Fibroblast of the aortic adventitia (primary cell): ENCODE measurements around the gene PEX5L. TPM values are rescaled to one million over a fixed set of nuclear protein-coding genes. Genes with fewer than 3 reads are reported as not detected.
A peak's percentile ranks its signal among the peaks of the same experiment; 100 is the strongest.

ENCODE experiments used
- DNase-seq: peaks from one replicate; pipeline ENCODE4 v3.0.0-alpha.2; 2010; ENCODE audit warnings: low read depth
- H3K4me3 ChIP-seq: 2 replicates; pipeline ENCODE4 v1.5.1; 2011; ENCODE audit warnings: low read depth, mild to moderate bottlenecking, control low read depth, low read length, moderate library complexity
- total RNA-seq: library from RNA; depleted of rRNA; stranded (reverse); fragments of >200 nt; gene quantifications from 2 replicates; pipeline ENCODE4 v1.2.3, GENCODE V29; 2012; ENCODE audit warnings: low replicate concordance
- TF ChIP-seq, protein P1 (sequence below): IDR thresholded peaks from 2 replicates; pipeline ENCODE4 v1.5.1; 2011; ENCODE audit warnings: mild to moderate bottlenecking, low read length, control low read depth, inconsistent platforms; ENCODE audit not compliant: insufficient read depth

The PEX5L gene
- total RNA-seq, 1 donor, result 0.27 TPM

DNA sequence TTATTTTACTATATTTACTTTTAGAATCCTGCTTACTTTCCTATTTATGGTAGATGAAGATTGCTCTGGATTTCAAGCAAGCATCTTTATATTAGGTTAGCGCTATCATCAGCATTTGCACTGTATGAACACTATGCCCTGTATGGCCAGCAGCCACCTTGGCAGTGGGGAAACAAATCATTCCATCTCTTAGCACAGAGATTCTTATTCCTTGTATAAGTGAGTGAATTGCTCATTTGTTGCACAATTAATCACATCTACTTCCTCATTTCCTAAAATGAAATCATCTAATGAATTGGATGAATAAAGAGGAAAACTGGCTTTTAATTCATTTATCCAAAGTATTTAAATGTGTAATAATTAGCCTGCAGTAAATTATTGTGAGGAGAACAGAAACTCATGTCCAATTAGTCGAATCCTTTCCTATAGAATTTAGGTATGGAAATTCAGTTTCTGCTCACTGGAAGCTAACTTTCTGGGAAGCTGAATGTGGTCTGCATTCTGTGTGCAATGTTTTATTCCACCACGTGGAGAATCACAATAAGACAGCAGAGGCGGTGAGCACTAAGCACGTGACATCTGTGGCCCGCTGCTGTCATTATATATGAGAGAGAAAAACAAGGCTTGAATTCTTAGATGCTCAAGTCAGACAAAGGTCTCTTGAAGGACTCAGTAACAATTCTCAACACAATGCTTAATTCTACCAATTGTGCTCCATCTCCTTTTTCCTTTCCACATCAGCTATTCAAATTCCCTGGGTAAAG is 93.4 kb downstream of the PEX5L start:
- no peak for DNase-seq
- TF ChIP-seq, protein P1, sequence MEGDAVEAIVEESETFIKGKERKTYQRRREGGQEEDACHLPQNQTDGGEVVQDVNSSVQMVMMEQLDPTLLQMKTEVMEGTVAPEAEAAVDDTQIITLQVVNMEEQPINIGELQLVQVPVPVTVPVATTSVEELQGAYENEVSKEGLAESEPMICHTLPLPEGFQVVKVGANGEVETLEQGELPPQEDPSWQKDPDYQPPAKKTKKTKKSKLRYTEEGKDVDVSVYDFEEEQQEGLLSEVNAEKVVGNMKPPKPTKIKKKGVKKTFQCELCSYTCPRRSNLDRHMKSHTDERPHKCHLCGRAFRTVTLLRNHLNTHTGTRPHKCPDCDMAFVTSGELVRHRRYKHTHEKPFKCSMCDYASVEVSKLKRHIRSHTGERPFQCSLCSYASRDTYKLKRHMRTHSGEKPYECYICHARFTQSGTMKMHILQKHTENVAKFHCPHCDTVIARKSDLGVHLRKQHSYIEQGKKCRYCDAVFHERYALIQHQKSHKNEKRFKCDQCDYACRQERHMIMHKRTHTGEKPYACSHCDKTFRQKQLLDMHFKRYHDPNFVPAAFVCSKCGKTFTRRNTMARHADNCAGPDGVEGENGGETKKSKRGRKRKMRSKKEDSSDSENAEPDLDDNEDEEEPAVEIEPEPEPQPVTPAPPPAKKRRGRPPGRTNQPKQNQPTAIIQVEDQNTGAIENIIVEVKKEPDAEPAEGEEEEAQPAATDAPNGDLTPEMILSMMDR, result no peak

DNA sequence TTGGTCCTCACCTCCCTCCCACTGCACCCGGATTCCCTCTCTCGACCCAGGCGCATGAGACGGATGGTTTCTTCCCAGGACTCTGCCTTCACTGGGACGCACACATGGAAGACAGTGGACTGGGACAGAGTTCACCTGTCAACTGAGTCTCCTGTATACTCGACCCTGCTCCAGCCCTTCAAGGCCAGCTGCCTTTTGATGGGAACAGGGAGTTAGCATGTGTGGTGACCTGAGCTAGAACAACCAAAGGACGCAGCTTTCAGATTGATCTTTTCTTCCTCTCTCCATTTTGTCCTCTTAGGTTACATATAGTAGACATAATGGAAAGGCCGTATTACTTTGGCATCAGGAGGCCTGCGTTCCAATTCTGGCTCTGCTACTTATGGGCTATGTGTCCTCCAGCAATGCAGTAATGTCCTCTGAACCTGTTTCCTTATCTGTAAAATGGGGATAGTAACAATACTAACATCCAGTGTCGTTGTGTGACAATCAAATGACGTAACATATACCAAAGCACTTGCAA is 94.1 kb downstream of the PEX5L start:
- peak overlapping the region; percentile 60 for H3K4me3 ChIP-seq
- TF ChIP-seq, protein P1, result no peak
- no peak for DNase-seq

More for the DNA sequence above, 93.4 kb downstream of the PEX5L start:
- no peak overlapping the region for H3K4me3 ChIP-seq

DNA sequence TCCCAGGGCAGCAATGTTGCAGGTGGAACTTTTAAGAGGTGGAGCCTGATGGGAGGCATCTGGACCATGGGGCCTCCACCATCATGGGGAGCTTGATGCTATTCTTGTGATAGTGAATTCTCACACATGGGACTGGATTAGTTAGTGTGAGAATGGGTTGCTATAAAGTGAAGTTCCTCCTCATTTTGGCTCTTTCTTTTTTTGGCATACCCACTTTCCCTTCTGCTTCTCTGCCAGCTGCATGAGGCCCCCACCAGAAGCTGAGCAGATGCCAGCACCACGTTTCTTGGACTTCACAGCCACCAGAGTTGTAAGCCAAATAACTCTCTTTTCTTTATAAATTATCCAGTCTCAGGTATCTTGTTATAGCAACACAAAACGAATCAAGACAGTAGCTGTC is 101.0 kb downstream of the PEX5L start:
- DNase-seq, result no peak
- TF ChIP-seq, protein P1, result no peak
- no peak overlapping the region for H3K4me3 ChIP-seq

DNA sequence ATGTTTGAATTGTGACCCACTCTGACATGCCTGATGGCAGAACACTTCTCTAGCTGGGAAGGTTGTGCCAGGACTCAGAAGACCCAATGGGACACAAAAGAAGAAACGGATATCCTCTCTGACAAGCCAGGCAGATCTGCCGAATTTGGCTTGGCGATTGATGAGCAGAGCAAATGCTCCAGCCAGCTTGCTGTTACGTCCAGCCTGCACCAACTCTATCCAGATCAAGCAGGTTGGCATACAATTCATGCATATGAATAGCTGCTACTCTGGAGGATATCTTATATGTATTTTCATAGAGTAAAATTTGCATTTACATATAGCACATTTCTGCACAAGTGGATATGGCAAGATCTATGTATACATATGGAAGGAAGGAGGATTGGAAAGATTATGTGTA is 102.8 kb downstream of the PEX5L start:
- H3K4me3 ChIP-seq, result no peak overlapping the region
- TF ChIP-seq, protein P1, result no peak
- DNase-seq, result no peak

DNA sequence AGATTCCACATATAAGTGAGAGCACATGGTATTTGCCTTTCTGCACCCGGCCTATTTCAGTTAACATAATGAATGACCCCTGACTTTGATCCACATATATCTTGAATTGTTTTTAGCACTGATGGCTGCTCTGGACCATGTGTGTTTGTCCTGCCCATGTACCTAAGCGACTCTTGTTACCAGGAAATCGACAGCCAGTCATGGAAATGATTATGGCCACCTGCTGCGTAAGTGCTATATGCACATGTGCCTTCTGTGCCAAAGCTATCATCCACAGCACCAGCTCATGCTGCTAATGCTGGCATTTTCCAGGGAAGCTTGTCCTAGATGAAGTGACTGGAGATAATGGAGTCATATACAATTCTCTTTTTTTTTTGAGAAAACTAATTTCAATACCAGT is 103.7 kb downstream of the PEX5L start:
- no peak for DNase-seq
- TF ChIP-seq, protein P1, result no peak
- H3K4me3 ChIP-seq, result no peak overlapping the region

DNA sequence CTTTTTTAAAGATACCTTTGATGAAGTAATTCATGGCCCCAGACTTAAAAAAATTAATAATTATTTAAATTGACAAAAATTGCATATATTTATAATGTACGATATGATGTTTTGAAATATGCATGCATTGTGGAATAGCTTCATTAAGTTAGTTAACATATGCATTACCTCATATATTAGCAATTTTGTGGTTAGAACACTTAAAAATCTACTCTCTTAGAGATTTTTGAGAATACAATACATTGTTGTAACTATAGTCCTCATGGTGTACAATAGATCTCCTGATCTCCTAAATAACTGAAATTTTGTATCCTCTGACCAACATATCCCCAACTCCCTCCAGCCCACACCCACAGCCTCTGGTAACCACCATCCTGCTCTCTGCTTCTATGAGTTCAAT is 104.1 kb downstream of the PEX5L start:
- DNase-seq, result no peak
- H3K4me3 ChIP-seq, result no peak overlapping the region
- TF ChIP-seq, protein P1, result no peak
